Activated naive CD4-positive, alpha-beta T cell treated with Interleukin-2 at 50 U/mL for 16 hours (primary cell): ENCODE results near the gene TMEM271.
"Not testable (repeated sequence)": the region's sequence is repeated elsewhere in the genome, so short reads cannot be mapped to it uniquely, and the experiment has no call there.

ENCODE experiments used
- DNase-seq: peaks from one replicate; pipeline ENCODE4 v3.0.0-alpha.2; 2020

TMEM271 gene

DNA sequence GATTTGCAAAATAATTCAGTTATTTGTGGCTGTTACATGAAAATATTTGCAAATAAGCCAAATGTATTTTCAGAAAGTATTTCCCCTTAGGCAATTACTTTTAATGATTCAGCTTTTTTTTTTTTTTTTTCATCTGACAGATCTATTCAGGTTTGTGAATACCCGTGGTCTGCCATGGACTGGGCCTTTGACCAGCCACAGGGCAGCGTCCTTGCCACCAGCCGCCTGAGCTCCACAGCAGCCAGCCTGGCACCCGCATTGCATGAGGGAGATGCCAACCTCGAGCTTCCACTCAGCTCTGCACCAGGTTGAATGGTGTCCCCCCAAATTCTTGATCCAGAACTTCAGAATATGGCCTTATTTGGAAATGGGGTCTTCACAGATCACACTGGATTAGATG, 14.7 kb downstream of the TMEM271 start:
- no peak for DNase-seq

DNA sequence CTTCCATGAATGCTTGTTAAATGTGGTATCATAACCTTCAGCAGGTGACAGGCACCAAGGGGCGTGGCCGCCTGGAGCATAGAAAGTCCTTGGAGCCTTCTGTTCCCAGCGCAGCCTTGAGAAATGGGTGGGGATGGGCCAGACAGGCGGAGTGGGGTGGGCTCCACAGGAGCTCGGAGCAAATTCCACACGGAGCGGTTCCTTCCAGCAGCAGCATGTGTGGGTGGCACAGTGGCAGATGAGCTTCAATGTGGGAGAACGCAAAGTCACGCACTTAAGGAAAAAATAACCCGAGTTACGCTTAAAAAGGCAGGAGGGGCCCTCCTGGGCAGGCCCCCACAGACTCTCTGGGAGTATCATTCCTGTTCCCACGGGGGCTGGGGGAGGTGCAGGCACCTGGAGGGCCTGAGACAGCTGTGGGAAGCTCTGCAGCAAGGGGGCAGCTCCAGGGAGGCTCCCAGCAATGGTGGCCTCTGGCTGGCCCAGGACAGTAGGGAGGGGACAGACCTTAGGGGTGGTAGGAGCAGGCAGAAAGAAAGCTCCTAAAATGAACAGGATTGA, 15.3 kb downstream of the TMEM271 start:
- DNase-seq, result no peak

DNA sequence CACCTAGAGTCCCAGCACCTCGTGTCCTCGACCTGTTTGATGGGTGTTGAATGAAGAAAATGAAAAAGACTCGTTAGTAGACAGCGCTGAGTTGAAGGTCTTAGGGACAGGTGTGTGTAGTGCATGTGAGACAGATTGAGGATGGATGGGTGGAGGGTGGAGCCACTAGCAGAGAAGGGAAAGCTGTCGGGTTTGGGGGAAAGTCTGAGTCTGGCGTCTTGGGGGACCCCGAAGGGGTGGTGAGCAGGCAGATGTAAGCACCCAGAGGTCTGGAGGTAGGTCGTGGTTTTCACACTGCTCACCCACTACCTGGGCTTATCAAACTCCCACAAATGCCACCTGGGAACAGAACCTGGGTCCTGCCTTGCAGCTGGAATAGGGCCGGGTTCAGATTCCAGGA, 16.0 kb downstream of the TMEM271 start:
- no peak for DNase-seq

DNA sequence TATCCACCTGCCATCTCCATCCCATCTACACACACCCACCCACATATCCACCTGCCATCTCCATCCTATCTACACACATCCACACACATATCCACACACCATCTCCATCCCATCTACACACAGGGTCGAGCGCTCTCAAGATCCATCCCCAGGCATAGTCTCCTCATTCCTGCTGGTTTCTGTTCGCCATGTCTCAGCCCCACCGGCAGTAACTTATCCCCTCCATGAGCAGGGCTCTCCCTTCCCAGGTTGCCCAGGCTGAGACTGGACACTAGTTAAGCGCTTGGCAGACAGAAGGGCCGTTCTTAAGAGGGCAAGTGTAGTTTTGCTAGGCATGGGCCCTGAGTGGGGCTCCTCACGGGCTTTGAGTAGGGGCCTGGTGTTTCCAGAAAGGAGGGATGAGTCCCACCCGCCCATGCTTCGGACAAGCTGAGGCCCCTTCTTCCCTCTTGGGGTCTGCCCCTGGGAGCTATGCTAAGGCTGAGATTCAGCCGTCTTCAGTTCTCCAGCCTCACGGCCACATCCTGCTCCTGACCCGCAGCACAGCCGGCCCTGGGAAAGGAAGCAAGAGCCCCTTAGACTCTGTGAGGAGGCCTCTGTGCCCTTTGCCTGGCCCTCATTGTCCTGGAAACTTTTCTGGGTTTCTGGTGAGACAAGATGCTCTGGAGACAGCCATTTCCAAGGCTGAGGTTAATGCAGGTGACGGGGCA, 20.4 kb downstream of the TMEM271 start:
- no peak for DNase-seq

DNA sequence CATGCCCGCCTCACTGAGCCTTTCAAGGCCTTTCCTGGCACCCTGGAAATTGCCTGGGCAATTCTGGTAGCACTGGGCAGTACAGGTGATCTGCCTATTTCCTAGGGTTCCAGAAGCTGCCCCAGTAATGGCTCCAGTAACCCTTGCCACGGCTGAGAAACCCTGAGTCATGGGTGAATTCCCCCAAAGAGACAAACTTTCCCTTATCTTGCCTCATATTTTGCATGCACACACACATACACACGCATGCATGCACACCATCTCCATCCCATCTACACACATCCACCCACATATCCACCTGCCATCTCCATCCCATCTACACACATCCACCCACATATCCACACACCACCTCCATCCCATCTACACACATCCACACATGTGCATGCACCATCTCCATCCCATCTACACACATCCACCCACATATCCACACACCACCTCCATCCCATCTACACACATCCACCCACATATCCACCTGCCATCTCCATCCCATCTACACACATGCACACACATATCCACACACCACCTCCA, 21.2 kb downstream of the TMEM271 start:
- DNase-seq, result not testable (repeated sequence)

DNA sequence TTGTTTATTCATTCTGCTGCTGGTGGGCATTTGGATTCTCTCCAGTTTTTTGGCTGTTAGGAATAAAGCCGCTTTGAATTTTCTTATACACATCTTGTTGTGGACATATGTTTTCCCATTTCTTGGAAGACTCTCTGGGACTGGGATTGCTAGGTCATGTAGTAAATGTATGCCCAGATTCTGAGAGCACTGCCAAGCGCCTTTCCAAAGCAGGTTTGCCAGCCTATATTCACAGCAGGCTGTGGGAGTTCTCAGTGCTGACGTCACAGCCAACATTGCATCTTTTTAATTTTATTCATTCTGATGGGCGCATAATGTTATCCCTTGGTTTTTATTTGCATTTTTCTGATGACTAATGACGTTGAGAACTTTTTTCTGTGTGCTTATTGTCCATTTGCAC, 24.1 kb downstream of the TMEM271 start:
- DNase-seq, result no peak

DNA sequence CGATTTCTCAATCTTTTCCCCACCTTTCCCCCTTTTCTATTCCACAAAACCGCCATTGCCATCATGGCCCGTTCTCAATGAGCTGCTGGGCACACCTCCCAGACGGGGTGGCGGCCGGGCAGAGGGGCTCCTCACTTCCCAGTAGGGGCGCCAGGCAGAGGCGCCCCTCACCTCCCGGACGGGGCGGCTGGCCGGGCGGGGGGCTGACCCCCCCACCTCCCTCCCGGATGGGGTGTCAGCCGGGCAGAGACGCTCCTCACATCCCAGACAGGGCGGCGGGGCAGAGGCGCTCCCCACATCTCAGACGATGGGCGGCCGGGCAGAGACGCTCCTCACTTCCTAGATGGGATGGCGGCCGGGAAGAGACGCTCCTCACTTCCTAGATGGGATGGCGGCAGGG, 25.8 kb downstream of the TMEM271 start:
- not testable (repeated sequence) for DNase-seq

DNA sequence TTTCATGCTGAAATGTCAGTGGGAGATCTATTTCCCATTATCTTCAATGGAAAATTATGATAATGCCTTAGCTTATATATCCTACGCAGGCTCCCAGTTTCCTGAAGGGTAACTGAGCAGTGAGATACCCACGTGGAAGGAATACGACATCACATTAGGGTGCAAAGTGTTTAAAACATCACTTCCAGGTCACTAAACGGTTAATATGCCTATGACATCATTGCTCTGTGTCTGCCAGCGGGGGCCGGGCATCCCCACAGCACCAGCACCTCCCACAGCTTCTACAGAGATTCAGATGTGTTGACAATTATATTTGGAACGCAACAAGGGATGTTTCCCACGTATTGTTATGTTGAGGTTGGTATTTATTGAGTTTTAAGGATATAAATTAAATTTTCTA, 27.1 kb downstream of the TMEM271 start:
- no peak for DNase-seq

DNA sequence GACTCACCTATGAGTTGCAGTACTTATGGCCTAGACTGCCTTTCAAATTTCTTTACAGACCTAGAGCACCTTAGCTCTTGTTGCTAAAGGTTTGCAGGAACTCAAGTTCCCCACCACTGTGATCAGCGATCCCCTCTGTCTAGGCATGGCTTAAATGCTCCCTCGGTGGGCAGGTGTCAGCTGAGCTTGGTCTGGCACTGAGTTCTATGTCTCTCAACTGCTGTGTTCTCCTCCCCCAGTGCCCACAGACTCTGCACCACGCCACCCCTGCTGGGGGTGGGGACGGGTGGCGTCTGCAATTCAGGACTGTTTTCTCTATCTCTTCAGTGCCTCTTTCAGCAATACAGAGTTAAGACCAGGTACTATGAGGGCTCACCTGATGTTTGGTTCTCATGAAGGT, 30.5 kb downstream of the TMEM271 start:
- DNase-seq, result no peak

DNA sequence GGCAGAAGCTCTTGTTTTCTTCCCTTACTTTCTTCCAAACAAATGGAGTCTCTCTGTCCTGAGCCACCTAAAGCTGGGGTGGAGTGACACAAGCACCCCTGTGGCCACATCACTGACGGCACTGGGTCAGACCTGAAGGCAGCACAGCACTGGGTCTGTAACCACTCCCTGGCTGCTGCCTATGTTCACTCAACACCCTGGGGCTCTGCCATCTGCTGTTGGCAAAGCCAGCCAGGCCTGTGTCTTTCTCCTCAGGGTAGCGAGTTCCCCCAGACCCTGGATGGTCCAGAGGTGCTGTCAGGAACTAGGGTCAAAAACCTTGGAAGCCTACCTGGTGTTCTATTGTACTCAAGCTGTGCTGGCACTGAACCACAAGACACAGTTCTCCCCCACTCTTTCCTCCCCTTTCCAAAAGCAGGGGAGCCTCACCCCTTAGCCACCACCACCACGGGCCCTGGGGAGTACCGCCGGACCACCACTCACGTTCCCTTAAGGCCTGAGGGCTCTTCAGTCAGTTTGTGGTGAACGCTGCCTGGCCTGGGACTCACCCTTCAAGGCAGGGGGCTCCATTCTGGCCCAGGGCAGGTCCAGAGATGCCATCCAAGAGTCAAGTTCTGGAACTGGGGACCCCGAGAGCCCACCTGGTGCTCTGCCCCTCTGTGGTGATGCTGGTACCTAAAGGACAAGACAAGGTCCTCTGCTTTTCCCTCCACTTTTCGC, 31.5 kb downstream of the TMEM271 start:
- DNase-seq, result no peak

DNA sequence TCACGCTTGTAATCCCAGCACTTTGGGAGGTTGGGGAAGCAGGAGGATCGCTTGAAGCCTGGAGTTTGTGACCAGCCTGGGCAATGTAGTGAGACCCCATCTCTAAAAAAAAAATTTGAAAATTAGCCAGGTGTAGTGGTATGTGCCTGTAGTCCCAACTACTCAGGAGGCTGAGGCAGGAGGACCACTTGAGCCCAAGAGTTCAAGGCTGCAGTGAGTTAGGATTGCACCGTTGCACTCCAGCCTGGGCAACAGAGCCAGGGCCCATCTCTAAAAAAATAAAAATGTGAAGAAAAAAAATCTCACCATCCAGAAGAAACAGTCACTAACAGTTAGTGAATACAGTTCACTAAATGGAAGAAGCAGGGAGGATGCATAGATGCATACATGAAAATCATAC, 34.8 kb downstream of the TMEM271 start:
- DNase-seq, result no peak

DNA sequence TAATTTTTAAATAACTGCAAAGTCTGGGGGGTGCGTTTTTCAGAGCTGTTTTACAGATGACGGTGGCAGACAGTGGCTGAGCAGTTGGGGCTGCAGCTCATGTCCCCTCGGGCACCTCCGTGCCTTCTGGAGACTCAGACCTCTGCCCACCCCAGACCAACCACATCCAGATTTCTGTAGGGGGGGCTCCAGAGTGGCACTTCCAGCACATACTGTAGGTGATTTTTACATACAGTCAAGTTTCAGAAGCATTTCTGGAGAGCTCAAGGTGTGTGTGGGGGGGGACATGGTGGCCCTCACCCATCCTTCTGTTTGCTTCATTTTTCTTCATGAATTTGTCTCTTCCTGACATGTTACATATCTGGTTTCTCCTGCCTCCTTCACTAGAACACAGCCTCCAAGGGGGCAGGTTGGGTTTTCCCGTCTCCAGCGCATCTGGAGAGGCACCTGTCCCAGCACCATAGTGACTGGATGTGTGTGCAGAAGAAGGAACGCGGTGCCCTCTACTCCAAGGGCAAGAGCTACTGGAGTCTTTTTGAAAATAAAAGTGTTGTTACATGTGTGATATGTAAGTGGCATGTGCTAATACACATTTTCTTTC, 37.5 kb downstream of the TMEM271 start:
- DNase-seq, result no peak

DNA sequence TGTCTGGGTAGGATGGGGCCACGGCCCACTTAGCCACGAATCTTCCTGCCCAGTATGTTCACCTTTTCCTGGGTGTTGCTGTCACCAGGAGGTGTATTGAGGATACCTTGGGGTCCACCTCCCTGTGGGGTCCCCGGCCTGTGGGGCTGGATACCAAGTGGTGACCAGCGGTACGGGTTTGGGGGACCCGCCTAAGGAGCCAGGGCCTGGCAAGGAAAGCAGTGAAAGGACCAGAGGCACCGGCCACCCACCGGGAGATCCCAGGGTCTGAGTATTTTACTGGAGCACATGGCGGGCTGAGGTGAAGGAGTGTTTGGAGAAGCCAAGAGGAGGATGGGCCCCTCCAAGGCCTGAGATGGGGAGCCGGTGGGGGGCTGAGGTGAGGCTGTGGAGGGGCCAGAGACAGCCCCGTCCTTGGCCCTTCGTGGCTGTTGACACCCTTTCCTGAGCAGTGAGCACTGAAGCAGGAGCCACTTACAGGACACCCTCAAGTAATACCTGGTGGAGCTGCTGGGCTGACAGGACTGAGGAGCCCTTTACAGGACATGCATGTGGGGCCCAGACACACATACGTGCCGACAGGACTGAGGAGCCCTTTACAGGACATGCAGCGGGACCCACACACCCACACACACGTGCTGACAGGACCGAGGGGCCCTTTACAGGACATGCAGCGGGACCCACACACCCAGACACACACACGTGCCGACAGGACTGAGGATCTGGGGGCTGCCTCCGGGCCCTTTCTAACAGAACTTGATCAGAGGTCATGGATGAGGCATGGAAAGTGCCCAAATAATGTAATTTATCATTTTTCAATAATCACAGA, 38.4 kb downstream of the TMEM271 start:
- DNase-seq, result no peak

DNA sequence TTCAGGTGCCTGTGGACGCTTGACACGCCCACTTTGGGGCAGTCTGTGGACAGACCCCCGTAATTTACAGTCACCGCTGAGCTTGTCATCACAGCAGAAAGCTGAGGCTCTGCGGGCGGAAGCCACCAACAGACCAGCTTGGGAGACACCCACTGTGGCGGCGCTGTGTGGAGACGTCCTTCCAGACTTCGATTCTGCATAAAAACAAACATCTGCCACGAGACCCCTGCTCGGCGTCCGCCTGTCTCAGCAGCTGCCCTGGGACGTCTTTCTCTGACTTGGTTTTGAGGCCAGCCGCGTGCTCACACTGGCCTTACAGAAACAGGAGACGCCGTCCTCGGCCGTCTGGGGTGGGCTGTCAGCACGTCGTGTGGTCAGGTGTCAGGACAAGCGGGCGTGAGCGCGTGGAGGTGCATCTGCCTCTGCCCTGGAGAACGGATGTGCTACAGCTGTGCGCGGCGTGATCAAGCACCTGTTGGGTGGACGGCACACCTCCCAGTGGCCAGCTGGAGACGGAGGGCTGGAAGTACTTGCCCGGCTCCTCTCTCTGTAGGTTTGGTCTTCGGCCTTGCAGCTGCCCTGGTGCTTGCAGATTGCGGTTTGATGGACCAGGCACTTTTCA, 39.6 kb downstream of the TMEM271 start:
- no peak for DNase-seq

DNA sequence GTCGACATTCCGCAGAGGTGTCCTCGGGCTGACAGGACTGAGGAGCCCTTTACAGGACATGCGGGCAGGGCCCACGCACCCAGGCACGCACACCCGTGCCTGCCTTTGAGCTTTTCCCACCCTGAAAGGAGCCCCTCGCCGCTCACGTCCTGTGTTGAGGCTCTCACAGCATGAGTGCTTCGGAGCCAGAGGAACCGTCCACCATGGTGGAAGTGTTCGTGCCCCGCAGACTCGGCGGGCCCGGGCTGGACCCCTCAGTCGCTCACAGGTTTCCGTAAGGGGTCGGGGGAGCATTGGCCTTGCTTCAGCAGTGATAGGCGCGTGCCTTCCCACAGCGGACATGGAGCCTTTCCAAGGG, 40.2 kb downstream of the TMEM271 start:
- DNase-seq, result no peak

DNA sequence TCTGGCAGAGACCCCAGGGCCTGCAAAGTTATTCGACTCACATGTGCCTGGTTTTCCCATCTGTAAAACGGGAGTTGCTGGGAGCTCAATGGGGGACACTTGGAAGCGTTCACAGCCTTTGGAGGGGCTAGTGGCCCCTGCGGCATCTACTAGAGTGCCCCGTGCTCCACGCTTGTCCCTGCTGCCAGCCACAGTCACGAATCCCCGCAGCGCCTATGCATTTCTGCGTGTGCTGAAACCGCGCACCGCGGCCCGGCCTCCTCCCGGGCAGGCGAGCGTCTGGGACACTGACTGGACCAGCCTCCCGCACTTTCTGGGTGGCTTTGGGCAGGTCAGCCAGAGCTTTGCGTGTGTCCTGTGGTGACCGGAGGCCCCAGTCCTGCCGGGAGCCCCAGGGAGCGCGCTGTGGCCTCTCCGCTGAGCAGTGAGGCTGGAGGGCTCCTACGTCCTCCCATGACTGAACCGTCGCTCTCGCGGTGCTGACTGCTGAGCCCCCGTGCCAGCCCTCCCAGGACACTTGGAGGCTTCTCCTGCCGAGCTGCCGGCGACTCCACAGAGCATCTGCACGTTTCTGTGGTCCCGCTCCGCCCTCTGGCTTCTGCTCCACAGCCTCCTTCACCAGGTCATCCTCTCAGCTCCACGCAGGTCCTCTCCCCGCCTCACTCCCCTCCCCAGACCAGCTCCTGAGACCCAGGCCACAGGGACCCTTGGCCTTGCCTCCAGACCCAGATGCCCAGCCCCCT, 40.7 kb downstream of the TMEM271 start:
- no peak for DNase-seq

DNA sequence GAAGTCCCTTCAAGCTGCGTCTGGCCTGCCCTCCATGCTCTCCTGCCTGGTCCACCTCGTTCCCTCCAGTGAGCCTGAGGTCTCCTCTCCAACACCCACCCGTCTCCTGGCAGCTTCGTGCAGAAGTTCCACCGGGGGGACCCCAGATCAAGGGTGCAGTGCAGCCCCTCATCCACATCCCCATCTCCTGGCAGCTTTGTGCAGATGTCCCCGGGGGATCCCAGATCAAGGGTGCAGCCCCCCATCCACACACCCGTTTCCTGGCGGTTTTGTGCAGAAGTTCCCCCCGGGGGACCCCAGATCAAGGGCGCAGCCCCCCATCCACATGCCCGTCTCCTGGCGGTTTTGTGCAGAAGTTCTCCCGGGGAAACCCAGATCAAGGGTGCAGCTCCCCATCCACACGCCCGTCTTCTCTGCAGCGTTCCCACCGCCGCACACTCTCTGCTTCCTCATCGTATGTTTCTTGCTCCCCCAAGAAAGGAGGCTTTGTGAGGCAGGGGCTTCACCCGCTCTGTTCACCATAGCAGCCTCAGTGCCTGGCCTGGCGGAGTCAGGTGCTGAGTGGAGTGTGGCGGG, 41.4 kb downstream of the TMEM271 start:
- DNase-seq, result no peak

DNA sequence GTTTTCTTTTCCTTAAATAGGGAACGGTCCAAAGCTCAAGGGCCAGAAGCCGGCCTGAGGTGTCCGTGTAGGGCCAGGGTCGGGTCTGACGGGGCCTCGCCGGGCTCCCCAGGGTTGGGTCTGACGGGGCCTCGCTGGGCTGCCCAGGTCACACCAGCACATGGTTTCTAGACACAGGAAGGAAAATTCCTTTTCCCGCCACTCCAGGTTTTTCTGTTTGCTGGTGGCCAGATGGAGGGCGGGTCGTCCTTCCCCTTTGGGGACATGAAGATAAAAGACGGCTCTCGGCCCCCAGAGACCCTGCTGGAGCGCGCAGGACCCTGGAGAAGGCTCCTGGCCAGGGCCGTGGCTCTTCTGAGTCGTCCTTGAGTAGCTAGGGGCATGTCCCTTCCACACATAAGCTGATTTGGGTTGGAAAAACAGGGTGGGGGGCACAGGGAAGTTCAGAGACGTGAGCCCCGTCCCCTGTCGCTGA, 42.0 kb downstream of the TMEM271 start:
- DNase-seq, result no peak

DNA sequence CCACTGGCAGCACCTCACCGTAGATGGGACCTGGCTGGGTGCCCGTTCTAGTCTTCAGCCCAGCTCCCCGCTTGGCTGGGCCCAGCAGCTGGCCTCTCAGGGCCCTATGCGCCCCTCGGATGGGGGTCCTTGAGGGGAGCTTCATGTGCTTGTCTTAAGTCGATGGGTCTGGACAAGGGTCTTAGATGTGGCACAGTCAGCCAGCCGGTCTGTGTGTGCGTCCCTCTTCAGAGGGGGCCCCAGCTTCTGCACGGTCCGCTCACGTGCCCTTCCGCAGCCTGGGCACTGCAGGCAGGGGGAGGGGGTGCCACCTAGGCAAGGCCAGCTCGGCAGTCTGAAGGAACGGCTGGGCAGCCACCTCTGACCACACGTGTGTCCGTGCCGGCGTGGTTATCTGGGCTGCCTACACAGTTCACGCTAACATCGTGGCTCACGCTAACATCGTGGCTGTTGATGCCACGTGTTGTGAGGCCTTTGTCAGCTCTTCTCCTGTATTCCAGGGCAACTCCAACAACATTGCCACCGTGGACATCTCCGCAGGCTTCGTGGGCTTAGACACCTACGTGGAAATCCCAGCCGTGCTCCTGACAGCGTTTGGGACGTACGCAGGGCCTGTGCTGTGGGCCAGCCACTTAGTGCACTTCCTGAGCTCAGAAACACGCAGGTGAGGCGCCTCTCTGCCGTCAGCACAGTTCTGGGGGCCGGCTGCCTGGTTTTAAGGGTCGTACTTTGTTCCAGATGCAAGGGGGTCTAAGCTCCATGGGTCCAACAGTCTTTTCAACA, 42.6 kb downstream of the TMEM271 start:
- no peak for DNase-seq

DNA sequence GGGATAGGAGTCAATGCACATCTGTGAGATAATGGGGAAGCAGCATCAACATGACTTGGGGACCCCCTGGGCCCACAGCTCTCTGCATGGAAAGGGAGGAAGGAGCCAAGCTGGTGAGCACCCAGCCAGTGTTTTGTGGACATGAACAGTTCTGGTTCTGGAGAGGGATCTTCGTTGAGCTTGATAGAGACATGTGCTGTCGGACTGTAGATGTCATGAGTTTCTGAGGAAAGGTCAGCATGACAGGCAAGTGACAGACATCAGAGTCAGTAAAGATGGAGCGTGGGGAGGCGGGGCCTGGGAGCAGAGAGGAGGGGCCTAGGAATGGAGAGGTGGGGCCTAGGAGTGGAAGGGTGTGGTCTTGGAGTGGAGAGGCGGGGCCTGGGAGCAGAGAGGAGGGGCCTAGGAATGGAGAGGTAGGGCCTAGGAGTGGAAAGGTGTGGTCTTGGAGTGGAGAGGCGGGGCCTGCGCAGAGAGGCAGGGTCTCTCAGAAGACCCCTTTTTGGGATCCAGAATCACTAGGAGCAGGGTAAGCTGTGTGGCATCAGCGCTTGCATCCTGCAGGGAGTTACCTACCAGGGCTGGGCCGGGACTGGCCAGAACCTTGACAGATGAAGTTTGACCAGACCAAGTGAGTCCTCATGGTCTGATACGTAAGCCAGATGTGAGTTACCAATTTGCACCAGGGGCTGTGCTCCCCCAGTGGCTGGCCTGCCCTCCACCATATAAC, 43.3 kb downstream of the TMEM271 start:
- no peak for DNase-seq
